Psoas muscle (tissue), 8 donors: Measurements from ENCODE around the gene ZNF329. TPM values are rescaled to one million over a fixed set of nuclear protein-coding genes. Genes with fewer than 3 reads are reported as not detected.
A peak's percentile ranks its signal among the peaks of the same experiment; 100 is the strongest.

ENCODE experiments used
- ATAC-seq, 4 donors: fragments of 200-7000 bp; cut with Tn5 transposase; one replicate each; pipeline ENCODE4 v1.9.1; 2020; ENCODE audit warnings: moderate library complexity in 3 of 4, mild to moderate bottlenecking in 2 of 4
- DNase-seq, 2 donors: peaks; one replicate each; pipeline ENCODE4 v3.0.0-alpha.2; 2020
- H3K27ac ChIP-seq: fragments of 200-600 bp; one replicate; pipeline ENCODE4 v1.8.0; 2022
- H3K27me3 ChIP-seq, 3 donors: fragments of 200-600 bp in 1 of 3; one replicate each; pipeline versions ENCODE4 v1.6.1 to v1.8.0; 2013 to 2022; ENCODE audit warnings: low read length in 2 of 3, mild to moderate bottlenecking in 2 of 3, moderate library complexity in 1 of 3; ENCODE audit not compliant: insufficient read depth in 3 of 3
- H3K36me3 ChIP-seq, 2 donors: fragments of 200-600 bp in 1 of 2; one replicate each; pipeline versions ENCODE4 v1.6.1 to v1.8.0; 2013 to 2022; ENCODE audit warnings: low read depth in 1 of 2, mild to moderate bottlenecking in 1 of 2, moderate library complexity in 1 of 2; ENCODE audit not compliant: insufficient read depth in 1 of 2
- H3K4me1 ChIP-seq: fragments of 200-600 bp; one replicate; pipeline ENCODE4 v1.8.0; 2022
- H3K4me3 ChIP-seq: fragments of 200-600 bp; one replicate; pipeline ENCODE4 v1.8.0; 2022; ENCODE audit warnings: mild to moderate bottlenecking
- H3K9me3 ChIP-seq: fragments of 200-600 bp; one replicate; pipeline ENCODE4 v1.8.0; 2022
- CTCF ChIP-seq: fragments of 200-600 bp; IDR thresholded peaks from one replicate; pipeline ENCODE4 v1.8.0; 2022; ENCODE audit warnings: antibody characterized with exemption
- WGBS, 3 donors: extraction: QIAGEN DNeasy Blood & Tissue Kit; methylation state at CpG; one replicate each; pipeline versions ENCODE4 v1.1.6 to v1.1.7; 2013; 5-methylcytosine and 5-hydroxymethylcytosine counted together
- intact Hi-C, 2 donors: fragments of 100-400 bp; cut with DNase I; formaldehyde crosslinking; loops; one replicate each; pipeline versions ENCODE4 v1.11.0 to v1.14.2; 2022
- polyA plus RNA-seq, 3 donors: library from polyadenylated mRNA; stranded (reverse); fragments of 200-250 nt; gene quantifications; one replicate each; pipeline ENCODE4 v1.2.3, GENCODE V29; 2013
- total RNA-seq, 4 donors: library from RNA; stranded (reverse); fragmentation: NEBNext Ultra II Directional in 2 of 4; extraction: Animal tissue kit (Norgen Biotek cat#: 25700) in 2 of 4; gene quantifications; one replicate each; pipeline versions ENCODE4 v1.2.1 to v1.2.4, GENCODE V29; 2021 to 2023
- donor health status: healthy with polysubstance abuse.
- donor health status: DM: no; HTN: no; CAD: no; lungs with moderate emphysema.
- donor health status: Bipolar disorder and iron deficiency.
- donor health status: healthy.
- donor health status: DM: yes; HTN: yes; CAD: no.
- donor health status: DM: no; HTN: no; CAD: no.
- donor health status: DM: no; HTN: no; CAD: no.
- donor health status: DM: yes; HTN: yes; CAD: no.

ZNF329 gene
- total and polyA plus RNA-seq, 7 donors = 0.79 to 5.7 (median 1.9) TPM

GRCh38 chr19:58128041-58128685 is 22.4 kb downstream of the ZNF329 start:
- 99% methylated on average over 12 of the region's 12 CpGs for WGBS, 3 donors
- Histone ChIP-seq H3K36me3 (peaks cover 26 to 33% of the 10 kb centered on the region in 2 donors), H3K27ac (no peak overlapping the region), H3K9me3 (peaks cover 94% of the 10 kb centered on the region), H3K27me3 (no peaks in the 10 kb centered on the region), H3K4me1 (no peaks in the 10 kb centered on the region), H3K4me3 (no peak overlapping the region)
- ATAC-seq (no peak), DNase-seq (no peak)
- intact Hi-C loops = no loop called here
- no peak for TF ChIP-seq CTCF

- Histone ChIP-seq H3K4me1 (no peaks in the 10 kb centered on the region), H3K4me3 (no peak overlapping the region), H3K36me3 (peaks cover 12% of the 10 kb centered on the region in 2 donors), H3K27ac (no peak overlapping the region), H3K9me3 (peaks cover 93% of the 10 kb centered on the region), H3K27me3 (peaks cover 0 to 5% (median 2%) of the 10 kb centered on the region in 3 donors)
- 67 to 70% (median 70%) methylated on average over 5 of the region's 5 CpGs for WGBS, 3 donors
- intact Hi-C loops = no loop called here
- no peak for TF ChIP-seq CTCF
- ATAC-seq (no peak), DNase-seq (no peak)
Observed at GRCh38 chr19:58123354-58123753, 27.2 kb downstream of the ZNF329 start.

- WGBS, 3 donors = 79 to 83% (median 80%) methylated on average over 5 of the region's 5 CpGs
- intact Hi-C loops = no loop called here
- H3K27ac ChIP-seq = no peak overlapping the region
- H3K4me1 ChIP-seq = no peaks in the 10 kb centered on the region
- H3K9me3 ChIP-seq = peaks cover 60% of the 10 kb centered on the region
- ATAC-seq (no peak), DNase-seq (no peak)
- H3K27me3 ChIP-seq = peaks cover 0 to 17% (median 11%) of the 10 kb centered on the region in 3 donors
- H3K36me3 ChIP-seq = no peaks in the 10 kb centered on the region
- H3K4me3 ChIP-seq = no peak overlapping the region
- no peak for TF ChIP-seq CTCF
Observed at GRCh38 chr19:58118979-58119733, 31.4 kb downstream of the ZNF329 start.

GRCh38 chr19:58117841-58118575 is 32.6 kb downstream of the ZNF329 start:
- Histone ChIP-seq H3K4me1 (no peaks in the 10 kb centered on the region), H3K36me3 (no peaks in the 10 kb centered on the region), H3K27me3 (peaks cover 0 to 17% (median 11%) of the 10 kb centered on the region in 3 donors), H3K4me3 (peak overlapping the region; percentile 41), H3K9me3 (peaks cover 49% of the 10 kb centered on the region), H3K27ac (no peak overlapping the region)
- DNase-seq (no peak), ATAC-seq (no peak)
- no peak for TF ChIP-seq CTCF
- intact Hi-C loops = no loop called here
- WGBS, 3 donors = 2 to 3% (median 2%) methylated on average over 56 to 77 of the region's 77 CpGs
